ENCODE data around the gene MACROH2A2. TPM values are rescaled to one million over a fixed set of nuclear protein-coding genes. Genes with fewer than 3 reads are reported as not detected.

MACROH2A2 gene
- total and polyA plus RNA-seq, 2 donors from 2014 or later: 16.8 to 21.7 TPM

- intact Hi-C loops (cut with DNase I): no loop called here
- Histone ChIP-seq H3K27ac (ENCODE audit: low read depth in 2 of 2, low read length in 2 of 2) (no peak overlapping the region), H3K9ac (ENCODE audit: low read length in 3 of 3) (no peak overlapping the region), H3K4me1 (ENCODE audit: control insufficient read depth in 2 of 3, insufficient read depth in 2 of 3, low read depth in 1 of 3, low read length in 3 of 3) (no peaks in the 10 kb centered on the region), H3K36me3 (ENCODE audit: control insufficient read depth in 2 of 3, insufficient read depth in 3 of 3, low read length in 3 of 3) (no peaks in the 10 kb centered on the region), H3K27me3 (ENCODE audit: control insufficient read depth, insufficient read depth, low read length) (no peaks in the 10 kb centered on the region), H3K9me3 (ENCODE audit: control insufficient read depth in 2 of 3, insufficient read depth in 1 of 3, low read length in 3 of 3) (peaks cover 0 to 5% (median 2%) of the 10 kb centered on the region in 3 donors), H3K4me3 (ENCODE audit: low read length in 3 of 3) (no peak overlapping the region)
- no peak for TF ChIP-seq CTCF (IDR thresholded peaks at IDR 0.05; ENCODE audit: borderline replicate concordance, extremely low read depth, insufficient read depth)
- FAIRE-seq (no peak), DNase-seq (no peak)
Observed at GRCh38 chr10:70031215-70031614, 21.4 kb upstream of the MACROH2A2 start.

- intact Hi-C loops (cut with DNase I): no loop called here
- Histone ChIP-seq H3K27me3 (ENCODE audit: control insufficient read depth, insufficient read depth, low read length) (no peaks in the 10 kb centered on the region), H3K9me3 (ENCODE audit: control insufficient read depth in 2 of 3, insufficient read depth in 1 of 3, low read length in 3 of 3) (peaks cover 0 to 5% (median 2%) of the 10 kb centered on the region in 3 donors), H3K27ac (ENCODE audit: low read depth in 2 of 2, low read length in 2 of 2) (no peak overlapping the region), H3K36me3 (ENCODE audit: control insufficient read depth in 2 of 3, insufficient read depth in 3 of 3, low read length in 3 of 3) (no peaks in the 10 kb centered on the region), H3K4me1 (ENCODE audit: control insufficient read depth in 2 of 3, insufficient read depth in 2 of 3, low read depth in 1 of 3, low read length in 3 of 3) (no peaks in the 10 kb centered on the region), H3K9ac (ENCODE audit: low read length in 3 of 3) (no peak overlapping the region), H3K4me3 (ENCODE audit: low read length in 3 of 3) (no peak overlapping the region)
- TF ChIP-seq CTCF (IDR thresholded peaks at IDR 0.05; ENCODE audit: borderline replicate concordance, extremely low read depth, insufficient read depth): no peak
- FAIRE-seq (no peak), DNase-seq (no peak)
Observed at GRCh38 chr10:70032667-70033289, 19.9 kb upstream of the MACROH2A2 start.

GRCh38 chr10:70034232-70034631 lies 18.4 kb upstream of the MACROH2A2 start:
- no peaks in the 10 kb centered on the region for H3K36me3 ChIP-seq (ENCODE audit: control insufficient read depth in 2 of 3, insufficient read depth in 3 of 3, low read length in 3 of 3)
- FAIRE-seq: no peak
- H3K27ac ChIP-seq (ENCODE audit: low read depth in 2 of 2, low read length in 2 of 2): no peak overlapping the region
- DNase-seq: peak in 2 of 5 donors; percentile 16 to 51
- intact Hi-C loops (cut with DNase I): no loop called here
- no peak for TF ChIP-seq CTCF (IDR thresholded peaks at IDR 0.05; ENCODE audit: borderline replicate concordance, extremely low read depth, insufficient read depth)
- no peaks in the 10 kb centered on the region for H3K4me1 ChIP-seq (ENCODE audit: control insufficient read depth in 2 of 3, insufficient read depth in 2 of 3, low read depth in 1 of 3, low read length in 3 of 3)
- no peak overlapping the region for H3K4me3 ChIP-seq (ENCODE audit: low read length in 3 of 3)
- no peaks in the 10 kb centered on the region for H3K27me3 ChIP-seq (ENCODE audit: control insufficient read depth, insufficient read depth, low read length)
- no peak overlapping the region for H3K9ac ChIP-seq (ENCODE audit: low read length in 3 of 3)
- peaks cover 0 to 9% (median 2%) of the 10 kb centered on the region in 3 donors for H3K9me3 ChIP-seq (ENCODE audit: control insufficient read depth in 2 of 3, insufficient read depth in 1 of 3, low read length in 3 of 3)

DNA sequence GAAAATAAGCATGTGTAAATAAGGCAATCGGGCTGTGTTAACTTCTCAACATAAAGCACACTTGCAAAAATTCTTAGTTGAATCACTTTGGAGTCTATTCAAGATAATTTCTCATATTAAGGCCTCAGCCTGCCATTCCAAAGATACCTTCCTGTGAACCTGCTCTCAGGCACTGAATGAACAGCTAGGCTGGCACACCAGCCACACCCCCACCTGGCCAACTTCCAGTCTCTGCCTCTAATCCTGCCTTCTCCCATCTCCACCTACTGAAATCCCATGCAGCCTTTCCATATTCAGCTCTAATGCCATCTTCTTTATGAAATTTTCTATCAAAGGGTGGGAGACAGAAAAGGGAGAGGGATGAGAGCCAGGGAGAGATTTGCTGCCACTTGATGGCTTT lies 17.1 kb upstream of the MACROH2A2 start:
- no peaks in the 10 kb centered on the region for H3K36me3 ChIP-seq (ENCODE audit: control insufficient read depth in 2 of 3, insufficient read depth in 3 of 3, low read length in 3 of 3)
- DNase-seq (no peak), FAIRE-seq (no peak)
- H3K4me1 ChIP-seq (ENCODE audit: control insufficient read depth in 2 of 3, insufficient read depth in 2 of 3, low read depth in 1 of 3, low read length in 3 of 3): no peaks in the 10 kb centered on the region
- TF ChIP-seq CTCF (IDR thresholded peaks at IDR 0.05; ENCODE audit: borderline replicate concordance, extremely low read depth, insufficient read depth): no peak
- no peak overlapping the region for H3K27ac ChIP-seq (ENCODE audit: low read depth in 2 of 2, low read length in 2 of 2)
- no peaks in the 10 kb centered on the region for H3K27me3 ChIP-seq (ENCODE audit: control insufficient read depth, insufficient read depth, low read length)
- H3K4me3 ChIP-seq (ENCODE audit: low read length in 3 of 3): no peak overlapping the region
- intact Hi-C loops (cut with DNase I): no loop called here
- H3K9me3 ChIP-seq (ENCODE audit: control insufficient read depth in 2 of 3, insufficient read depth in 1 of 3, low read length in 3 of 3): peaks cover 0 to 5% (median 2%) of the 10 kb centered on the region in 3 donors
- H3K9ac ChIP-seq (ENCODE audit: low read length in 3 of 3): no peak overlapping the region
